Hepatocyte (in vitro differentiated cells): ENCODE results near the gene C1orf116.

ENCODE experiments used
- EZH2 ChIP-seq: fragments of 200-600 bp; sonication (generic); IDR thresholded peaks from 2 replicates; pipeline ENCODE4 v1.6.1; 2016; ENCODE audit warnings: antibody characterized with exemption, mild to moderate bottlenecking, borderline replicate concordance
- TF ChIP-seq, protein P1 (sequence below): fragments of 200-600 bp; sonication (generic); IDR thresholded peaks from 2 replicates; pipeline ENCODE4 v1.5.1; 2016; ENCODE audit warnings: antibody characterized with exemption, mild to moderate bottlenecking; ENCODE audit not compliant: poor library complexity

DNA sequence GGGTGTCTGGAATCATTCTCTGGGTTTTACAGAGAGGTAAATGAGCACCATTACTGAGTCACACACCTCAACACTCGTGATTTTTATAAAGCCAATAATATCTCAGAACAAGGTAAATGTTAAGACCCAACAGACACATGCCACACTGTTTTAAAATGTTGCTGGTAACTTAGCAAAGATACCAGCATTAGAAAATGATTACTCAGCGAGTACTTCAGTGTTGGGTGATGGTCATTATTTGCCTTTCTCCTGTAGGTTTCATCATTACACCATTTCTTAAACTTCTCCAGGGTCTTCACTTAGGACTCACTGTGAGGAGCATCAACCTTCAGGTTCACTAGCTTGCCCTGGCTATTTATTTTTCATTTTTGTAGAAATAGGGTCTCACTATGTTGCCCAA lies 49.2 kb upstream of the C1orf116 start:
- TF ChIP-seq, protein P1, sequence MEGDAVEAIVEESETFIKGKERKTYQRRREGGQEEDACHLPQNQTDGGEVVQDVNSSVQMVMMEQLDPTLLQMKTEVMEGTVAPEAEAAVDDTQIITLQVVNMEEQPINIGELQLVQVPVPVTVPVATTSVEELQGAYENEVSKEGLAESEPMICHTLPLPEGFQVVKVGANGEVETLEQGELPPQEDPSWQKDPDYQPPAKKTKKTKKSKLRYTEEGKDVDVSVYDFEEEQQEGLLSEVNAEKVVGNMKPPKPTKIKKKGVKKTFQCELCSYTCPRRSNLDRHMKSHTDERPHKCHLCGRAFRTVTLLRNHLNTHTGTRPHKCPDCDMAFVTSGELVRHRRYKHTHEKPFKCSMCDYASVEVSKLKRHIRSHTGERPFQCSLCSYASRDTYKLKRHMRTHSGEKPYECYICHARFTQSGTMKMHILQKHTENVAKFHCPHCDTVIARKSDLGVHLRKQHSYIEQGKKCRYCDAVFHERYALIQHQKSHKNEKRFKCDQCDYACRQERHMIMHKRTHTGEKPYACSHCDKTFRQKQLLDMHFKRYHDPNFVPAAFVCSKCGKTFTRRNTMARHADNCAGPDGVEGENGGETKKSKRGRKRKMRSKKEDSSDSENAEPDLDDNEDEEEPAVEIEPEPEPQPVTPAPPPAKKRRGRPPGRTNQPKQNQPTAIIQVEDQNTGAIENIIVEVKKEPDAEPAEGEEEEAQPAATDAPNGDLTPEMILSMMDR = no peak
- TF ChIP-seq EZH2 = no peak
